KMS-11 (cell line): Measurements from ENCODE around the gene NOBOX.

Experiments used
- H2AFZ ChIP-seq: fragments of 200-600 bp; sonication (generic); 2 replicates; pipeline ENCODE4 v1.6.1; 2016; ENCODE audit warnings: antibody characterized with exemption, mixed run types, low read depth
- H3K27ac ChIP-seq: fragments of 200-600 bp; sonication (generic); 2 replicates; pipeline ENCODE4 v1.6.1; 2016; ENCODE audit warnings: mild to moderate bottlenecking, mixed run types
- H3K27me3 ChIP-seq: fragments of 200-600 bp; sonication (generic); 2 replicates; pipeline ENCODE4 v1.6.1; 2017; ENCODE audit warnings: mild to moderate bottlenecking, low read depth, mixed run types, moderate library complexity; ENCODE audit not compliant: insufficient read depth
- H3K36me3 ChIP-seq: fragments of 200-600 bp; sonication (generic); 2 replicates; pipeline ENCODE4 v1.6.1; 2017; ENCODE audit warnings: mild to moderate bottlenecking, mixed run types; ENCODE audit not compliant: insufficient read depth
- H3K4me1 ChIP-seq: fragments of 200-600 bp; sonication (generic); 2 replicates; pipeline ENCODE4 v1.6.1; 2016; ENCODE audit warnings: mild to moderate bottlenecking, low read depth, mixed run types; ENCODE audit not compliant: poor library complexity, severe bottlenecking
- H3K4me2 ChIP-seq: fragments of 200-600 bp; sonication (generic); 2 replicates; pipeline ENCODE4 v1.7.0; 2016; ENCODE audit warnings: mild to moderate bottlenecking, mixed run types
- H3K4me3 ChIP-seq: fragments of 200-600 bp; sonication (generic); IDR thresholded peaks from 2 replicates; pipeline ENCODE4 v1.6.1; 2017; ENCODE audit warnings: low read depth, low read length, mixed read lengths; ENCODE audit not compliant: insufficient read depth
- H3K79me2 ChIP-seq: fragments of 200-600 bp; sonication (generic); 2 replicates; pipeline ENCODE4 v1.6.1; 2016; ENCODE audit warnings: low read depth, mixed run types; ENCODE audit not compliant: insufficient read depth
- H3K9ac ChIP-seq: fragments of 200-600 bp; sonication (generic); 2 replicates; pipeline ENCODE4 v1.6.1; 2016; ENCODE audit warnings: mild to moderate bottlenecking, mixed run types
- H4K20me1 ChIP-seq: fragments of 200-600 bp; sonication (generic); 2 replicates; pipeline ENCODE4 v1.6.1; 2016; ENCODE audit warnings: mild to moderate bottlenecking, mixed run types; ENCODE audit not compliant: insufficient read depth
- CTCF ChIP-seq: fragments of 200-600 bp; sonication (generic); conservative IDR thresholded peaks from 2 replicates; pipeline ENCODE4 v1.6.1; 2017; ENCODE audit warnings: low read depth, mild to moderate bottlenecking, antibody characterized with exemption, low read length, moderate library complexity, mixed read lengths

Gene NOBOX

GRCh38 chr7:144416341-144416740, 12.8 kb upstream of the NOBOX start:
- no peaks in the 10 kb centered on the region for H4K20me1 ChIP-seq
- no peaks in the 10 kb centered on the region for H3K79me2 ChIP-seq
- H3K4me2 ChIP-seq, result no peak overlapping the region
- no peak overlapping the region for H3K4me3 ChIP-seq
- no peak overlapping the region for H2AFZ ChIP-seq
- no peaks in the 10 kb centered on the region for H3K27me3 ChIP-seq
- no peak overlapping the region for H3K27ac ChIP-seq
- no peaks in the 10 kb centered on the region for H3K4me1 ChIP-seq
- H3K9ac ChIP-seq, result no peak overlapping the region
- no peak for TF ChIP-seq CTCF
- no peaks in the 10 kb centered on the region for H3K36me3 ChIP-seq

GRCh38 chr7:144415858-144416257, 12.4 kb upstream of the NOBOX start:
- H3K4me2 ChIP-seq, result no peak overlapping the region
- H3K79me2 ChIP-seq, result no peaks in the 10 kb centered on the region
- H3K9ac ChIP-seq, result no peak overlapping the region
- H3K4me3 ChIP-seq, result no peak overlapping the region
- no peaks in the 10 kb centered on the region for H3K27me3 ChIP-seq
- no peaks in the 10 kb centered on the region for H4K20me1 ChIP-seq
- H3K4me1 ChIP-seq, result no peaks in the 10 kb centered on the region
- H3K36me3 ChIP-seq, result no peaks in the 10 kb centered on the region
- no peak overlapping the region for H2AFZ ChIP-seq
- TF ChIP-seq CTCF, result no peak
- no peak overlapping the region for H3K27ac ChIP-seq

DNA sequence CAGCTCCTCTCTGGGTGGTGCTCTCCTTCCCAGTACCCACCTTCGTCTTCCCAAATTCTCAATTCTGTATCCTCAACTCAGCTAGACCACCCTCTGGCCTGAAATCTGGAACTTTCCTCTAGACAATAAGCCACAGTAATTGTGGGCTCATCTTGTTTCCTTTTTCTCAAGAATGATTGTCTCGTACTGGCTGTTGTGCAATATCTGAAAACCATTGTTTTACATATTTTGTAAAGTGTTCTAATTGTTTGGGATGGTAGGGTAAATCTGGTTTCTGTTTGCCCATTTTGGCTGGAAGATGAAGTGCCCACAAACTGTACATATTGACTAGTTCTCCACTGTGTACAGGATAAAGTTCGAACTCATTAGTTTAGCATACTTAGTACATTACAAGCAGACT, 11.3 kb upstream of the NOBOX start:
- Histone ChIP-seq H4K20me1 (no peaks in the 10 kb centered on the region), H3K79me2 (no peaks in the 10 kb centered on the region), H3K4me1 (no peaks in the 10 kb centered on the region), H3K4me3 (no peak overlapping the region), H3K4me2 (no peak overlapping the region), H3K27me3 (no peaks in the 10 kb centered on the region), H3K36me3 (no peaks in the 10 kb centered on the region), H3K9ac (no peak overlapping the region), H2AFZ (no peak overlapping the region), H3K27ac (no peak overlapping the region)
- no peak for TF ChIP-seq CTCF

- Histone ChIP-seq H4K20me1 (no peaks in the 10 kb centered on the region), H3K79me2 (no peaks in the 10 kb centered on the region), H3K4me2 (no peak overlapping the region), H3K4me1 (no peaks in the 10 kb centered on the region), H3K27ac (no peak overlapping the region), H2AFZ (no peak overlapping the region), H3K9ac (no peak overlapping the region), H3K27me3 (no peaks in the 10 kb centered on the region), H3K4me3 (no peak overlapping the region), H3K36me3 (no peaks in the 10 kb centered on the region)
- no peak for TF ChIP-seq CTCF
Observed at GRCh38 chr7:144410441-144410840, 6.9 kb upstream of the NOBOX start.

DNA sequence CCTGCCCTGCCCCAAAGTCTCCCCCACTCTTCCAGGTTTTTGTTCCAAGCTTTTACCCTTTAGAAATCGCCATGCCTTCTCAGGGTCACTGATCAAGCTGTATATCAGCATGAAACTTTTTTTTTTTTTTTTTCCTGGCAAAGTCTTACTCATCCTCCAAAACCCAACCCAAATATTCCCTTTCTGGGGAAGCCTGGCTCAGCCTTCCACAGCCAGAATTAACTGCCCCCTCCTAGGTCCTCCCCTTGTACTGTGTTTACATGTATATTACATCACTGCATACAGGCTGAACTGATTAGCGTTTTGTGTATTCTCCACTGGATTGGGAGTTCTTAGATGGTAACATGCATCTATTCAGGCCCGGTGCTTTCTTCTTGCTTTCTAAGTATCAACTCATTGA, 4.6 kb upstream of the NOBOX start:
- TF ChIP-seq CTCF, result no peak
- no peak overlapping the region for H2AFZ ChIP-seq
- H3K36me3 ChIP-seq, result no peaks in the 10 kb centered on the region
- H3K4me3 ChIP-seq, result no peak overlapping the region
- H3K27me3 ChIP-seq, result no peaks in the 10 kb centered on the region
- H3K9ac ChIP-seq, result no peak overlapping the region
- H3K4me1 ChIP-seq, result no peaks in the 10 kb centered on the region
- H3K79me2 ChIP-seq, result no peaks in the 10 kb centered on the region
- H3K4me2 ChIP-seq, result no peak overlapping the region
- no peaks in the 10 kb centered on the region for H4K20me1 ChIP-seq
- no peak overlapping the region for H3K27ac ChIP-seq
